ENCODE results near the gene ATP6AP1.

Gene ATP6AP1

DNA sequence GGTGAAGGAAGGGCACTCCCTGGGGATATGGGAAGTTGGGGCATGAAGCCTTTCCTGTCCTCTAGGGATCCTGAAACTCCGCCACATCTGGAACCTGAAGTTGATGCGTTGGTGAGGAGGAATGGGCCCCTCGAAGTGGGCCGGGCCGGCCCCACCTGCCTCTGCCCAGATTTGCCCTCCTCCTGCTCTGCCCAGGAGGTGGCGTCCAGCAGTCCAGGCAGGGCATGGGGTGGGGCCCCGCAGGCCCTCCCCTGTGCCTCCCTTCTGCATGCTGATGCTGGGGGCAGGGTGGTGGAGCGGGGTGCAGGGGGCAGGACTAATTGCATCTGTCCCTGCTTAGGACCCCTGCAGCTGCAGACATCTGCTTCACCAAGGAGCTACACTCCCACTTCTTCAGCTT lies 15.3 kb upstream of the ATP6AP1 start:
- Histone ChIP-seq H3K4me1 (ENCODE audit: control insufficient read depth, insufficient read depth, low read length, unreplicated experiment) (peaks cover 11% of the 10 kb centered on the region), H3K27me3 (ENCODE audit: insufficient read depth, low read length) (no peaks in the 10 kb centered on the region), H2AFZ (ENCODE audit: low read length, unreplicated experiment) (no peak overlapping the region), H3K79me2 (ENCODE audit: control insufficient read depth, insufficient read depth, low read length, unreplicated experiment) (peaks cover 12% of the 10 kb centered on the region), H3K27ac (ENCODE audit: low read depth, low read length) (no peak overlapping the region), H3K36me3 (ENCODE audit: insufficient read depth, low read length) (no peaks in the 10 kb centered on the region), H3K4me3 (ENCODE audit: low read depth, low read length) (no peak overlapping the region)

DNA sequence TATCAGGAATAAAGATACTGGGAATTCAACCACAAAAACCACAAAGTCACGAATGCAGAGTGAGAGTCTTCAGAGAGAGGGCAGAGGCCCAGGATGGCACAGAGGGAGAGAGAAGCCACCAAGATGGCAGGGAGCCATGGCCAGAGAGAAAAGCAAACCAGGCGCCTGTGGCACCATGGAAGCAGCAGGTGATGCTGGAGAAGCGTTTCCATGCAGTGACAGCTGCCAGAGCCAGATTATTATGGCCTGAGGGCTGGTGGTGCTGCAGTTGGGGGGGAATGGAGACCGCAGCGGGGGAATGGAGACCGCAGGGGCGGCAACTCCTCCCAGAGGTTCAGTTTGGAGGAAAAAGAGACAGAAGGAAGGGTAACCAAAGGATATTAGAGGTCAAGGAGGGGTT lies 11.3 kb upstream of the ATP6AP1 start:
- Histone ChIP-seq H2AFZ (ENCODE audit: low read length, unreplicated experiment) (no peak overlapping the region), H3K27ac (ENCODE audit: low read depth, low read length) (no peak overlapping the region), H3K27me3 (ENCODE audit: insufficient read depth, low read length) (no peaks in the 10 kb centered on the region), H3K4me1 (ENCODE audit: control insufficient read depth, insufficient read depth, low read length, unreplicated experiment) (peaks cover 8% of the 10 kb centered on the region), H3K36me3 (ENCODE audit: insufficient read depth, low read length) (no peaks in the 10 kb centered on the region), H3K4me3 (ENCODE audit: low read depth, low read length) (no peak overlapping the region), H3K79me2 (ENCODE audit: control insufficient read depth, insufficient read depth, low read length, unreplicated experiment) (no peaks in the 10 kb centered on the region)

DNA sequence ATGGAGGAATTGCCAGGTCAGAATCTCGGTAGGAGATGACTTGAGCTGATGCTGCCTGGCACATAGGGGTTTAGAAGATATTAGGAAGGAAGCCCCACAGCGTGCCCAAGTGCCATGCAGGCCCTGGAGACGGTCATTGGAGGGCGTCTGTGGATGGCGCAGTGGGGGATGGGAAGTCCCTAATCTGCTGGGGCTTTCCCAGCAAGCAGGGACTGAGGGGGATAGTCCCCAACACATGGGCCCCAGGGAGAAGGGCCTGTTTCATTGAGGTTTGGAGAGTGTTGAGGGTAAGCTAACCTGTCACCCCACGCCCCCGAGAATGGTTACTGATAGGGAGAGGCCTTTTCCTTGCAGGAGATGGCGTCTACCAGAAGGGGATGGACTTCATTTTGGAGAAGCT lies 9.3 kb upstream of the ATP6AP1 start:
- Histone ChIP-seq H3K79me2 (ENCODE audit: control insufficient read depth, insufficient read depth, low read length, unreplicated experiment) (no peaks in the 10 kb centered on the region), H3K4me3 (ENCODE audit: low read depth, low read length) (no peak overlapping the region), H2AFZ (ENCODE audit: low read length, unreplicated experiment) (no peak overlapping the region), H3K27ac (ENCODE audit: low read depth, low read length) (no peak overlapping the region), H3K4me1 (ENCODE audit: control insufficient read depth, insufficient read depth, low read length, unreplicated experiment) (no peaks in the 10 kb centered on the region), H3K27me3 (ENCODE audit: insufficient read depth, low read length) (no peaks in the 10 kb centered on the region), H3K36me3 (ENCODE audit: insufficient read depth, low read length) (no peaks in the 10 kb centered on the region)

- Histone ChIP-seq H3K27ac (ENCODE audit: low read depth, low read length) (no peak overlapping the region), H3K36me3 (ENCODE audit: insufficient read depth, low read length) (no peaks in the 10 kb centered on the region), H3K27me3 (ENCODE audit: insufficient read depth, low read length) (no peaks in the 10 kb centered on the region), H2AFZ (ENCODE audit: low read length, unreplicated experiment) (no peak overlapping the region), H3K79me2 (ENCODE audit: control insufficient read depth, insufficient read depth, low read length, unreplicated experiment) (no peaks in the 10 kb centered on the region), H3K4me3 (ENCODE audit: low read depth, low read length) (no peak overlapping the region), H3K4me1 (ENCODE audit: control insufficient read depth, insufficient read depth, low read length, unreplicated experiment) (no peaks in the 10 kb centered on the region)
Measured at GRCh38 chrX:154419688-154420401, 8.6 kb upstream of the ATP6AP1 start.

GRCh38 chrX:154420402-154420756 lies 8.1 kb upstream of the ATP6AP1 start:
- H2AFZ ChIP-seq (ENCODE audit: low read length, unreplicated experiment), result no peak overlapping the region
- no peak overlapping the region for H3K27ac ChIP-seq (ENCODE audit: low read depth, low read length)
- no peak overlapping the region for H3K4me3 ChIP-seq (ENCODE audit: low read depth, low read length)
- no peaks in the 10 kb centered on the region for H3K27me3 ChIP-seq (ENCODE audit: insufficient read depth, low read length)
- no peaks in the 10 kb centered on the region for H3K36me3 ChIP-seq (ENCODE audit: insufficient read depth, low read length)
- H3K4me1 ChIP-seq (ENCODE audit: control insufficient read depth, insufficient read depth, low read length, unreplicated experiment), result no peaks in the 10 kb centered on the region
- no peaks in the 10 kb centered on the region for H3K79me2 ChIP-seq (ENCODE audit: control insufficient read depth, insufficient read depth, low read length, unreplicated experiment)

DNA sequence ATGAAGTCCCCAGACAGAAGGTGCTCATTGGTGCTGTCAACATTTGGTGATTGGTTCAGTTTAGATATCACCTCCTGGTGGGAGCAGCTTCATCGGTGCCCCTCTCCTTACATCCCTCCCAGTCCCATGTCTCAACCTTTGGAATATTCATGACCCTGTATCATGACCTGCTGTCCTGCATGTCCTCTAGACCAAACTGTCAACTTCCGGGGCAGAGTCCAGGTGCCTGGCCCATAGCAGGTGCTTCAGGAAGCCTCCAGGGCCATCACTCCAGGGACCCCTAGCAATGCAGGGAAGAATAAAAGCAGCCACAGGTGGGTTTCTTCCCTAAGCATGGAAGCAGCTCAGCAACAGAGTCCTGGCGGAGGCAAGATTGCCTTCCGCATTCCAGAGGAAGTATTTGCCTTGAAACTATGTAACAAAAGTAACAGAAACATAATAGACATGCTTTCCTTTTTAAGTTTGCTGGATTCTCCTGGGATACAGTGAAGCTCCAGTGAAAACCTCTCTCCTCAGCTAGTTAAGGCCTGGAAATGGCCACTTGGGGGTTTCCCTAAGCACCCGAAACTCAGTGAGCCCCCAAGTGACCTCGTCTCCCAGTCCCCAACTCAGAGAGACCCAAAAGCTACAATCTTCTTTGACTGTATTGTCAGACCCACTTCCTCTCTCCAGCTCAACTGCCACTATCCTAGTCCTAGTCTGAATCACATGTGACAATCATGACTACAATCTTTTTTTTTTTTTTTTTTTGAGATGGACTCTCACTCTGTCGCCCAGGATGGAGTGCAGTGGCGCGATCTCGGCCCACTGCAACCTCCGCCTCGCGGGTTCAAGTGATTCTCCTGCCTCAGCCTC lies 1.3 kb upstream of the ATP6AP1 start:
- peaks cover 18% of the 10 kb centered on the region for H3K79me2 ChIP-seq (ENCODE audit: control insufficient read depth, insufficient read depth, low read length, unreplicated experiment)
- no peak overlapping the region for H2AFZ ChIP-seq (ENCODE audit: low read length, unreplicated experiment)
- H3K27me3 ChIP-seq (ENCODE audit: insufficient read depth, low read length), result no peaks in the 10 kb centered on the region
- no peaks in the 10 kb centered on the region for H3K36me3 ChIP-seq (ENCODE audit: insufficient read depth, low read length)
- H3K27ac ChIP-seq (ENCODE audit: low read depth, low read length), result no peak overlapping the region
- H3K4me1 ChIP-seq (ENCODE audit: control insufficient read depth, insufficient read depth, low read length, unreplicated experiment), result no peaks in the 10 kb centered on the region
- H3K4me3 ChIP-seq (ENCODE audit: low read depth, low read length), result no peak overlapping the region

- no peak overlapping the region for H2AFZ ChIP-seq (ENCODE audit: low read length, unreplicated experiment)
- peaks cover 18% of the 10 kb centered on the region for H3K79me2 ChIP-seq (ENCODE audit: control insufficient read depth, insufficient read depth, low read length, unreplicated experiment)
- H3K36me3 ChIP-seq (ENCODE audit: insufficient read depth, low read length), result no peaks in the 10 kb centered on the region
- H3K27ac ChIP-seq (ENCODE audit: low read depth, low read length), result no peak overlapping the region
- H3K4me1 ChIP-seq (ENCODE audit: control insufficient read depth, insufficient read depth, low read length, unreplicated experiment), result no peaks in the 10 kb centered on the region
- peak overlapping the region; percentile 90 for H3K4me3 ChIP-seq (ENCODE audit: low read depth, low read length)
- no peaks in the 10 kb centered on the region for H3K27me3 ChIP-seq (ENCODE audit: insufficient read depth, low read length)
Measured at GRCh38 chrX:154429711-154430110, 1.2 kb downstream of the ATP6AP1 start.

- Histone ChIP-seq H3K27ac (ENCODE audit: low read depth, low read length) (no peak overlapping the region), H3K4me3 (ENCODE audit: low read depth, low read length) (no peak overlapping the region), H3K4me1 (ENCODE audit: control insufficient read depth, insufficient read depth, low read length, unreplicated experiment) (no peaks in the 10 kb centered on the region), H3K36me3 (ENCODE audit: insufficient read depth, low read length) (no peaks in the 10 kb centered on the region), H2AFZ (ENCODE audit: low read length, unreplicated experiment) (no peak overlapping the region), H3K27me3 (ENCODE audit: insufficient read depth, low read length) (no peaks in the 10 kb centered on the region), H3K79me2 (ENCODE audit: control insufficient read depth, insufficient read depth, low read length, unreplicated experiment) (peaks cover 18% of the 10 kb centered on the region)
Measured at GRCh38 chrX:154430479-154430878, 2.0 kb downstream of the ATP6AP1 start.

DNA sequence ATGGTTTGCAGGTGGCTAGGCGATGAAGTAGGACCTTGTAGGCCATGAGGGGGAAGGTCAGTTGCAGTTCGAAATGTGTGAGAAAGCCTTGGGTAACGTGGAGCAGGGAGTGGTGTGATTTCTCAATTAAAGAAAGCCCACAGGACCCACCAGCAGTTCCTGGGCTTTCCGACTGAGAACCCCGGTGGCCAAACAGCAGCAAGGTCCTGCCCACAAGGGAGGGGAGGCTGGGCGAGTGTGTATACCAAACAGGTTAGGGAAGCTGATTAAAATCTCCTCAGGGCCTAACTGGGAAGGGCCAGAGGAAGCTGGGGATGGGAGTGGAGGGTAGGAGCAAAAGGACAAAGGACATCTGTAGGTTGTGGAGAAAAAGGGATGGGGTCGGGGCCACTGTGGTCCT lies 2.4 kb downstream of the ATP6AP1 start:
- no peak overlapping the region for H3K27ac ChIP-seq (ENCODE audit: low read depth, low read length)
- peaks cover 18% of the 10 kb centered on the region for H3K79me2 ChIP-seq (ENCODE audit: control insufficient read depth, insufficient read depth, low read length, unreplicated experiment)
- H3K27me3 ChIP-seq (ENCODE audit: insufficient read depth, low read length), result no peaks in the 10 kb centered on the region
- no peak overlapping the region for H2AFZ ChIP-seq (ENCODE audit: low read length, unreplicated experiment)
- H3K4me3 ChIP-seq (ENCODE audit: low read depth, low read length), result no peak overlapping the region
- no peaks in the 10 kb centered on the region for H3K4me1 ChIP-seq (ENCODE audit: control insufficient read depth, insufficient read depth, low read length, unreplicated experiment)
- H3K36me3 ChIP-seq (ENCODE audit: insufficient read depth, low read length), result no peaks in the 10 kb centered on the region

DNA sequence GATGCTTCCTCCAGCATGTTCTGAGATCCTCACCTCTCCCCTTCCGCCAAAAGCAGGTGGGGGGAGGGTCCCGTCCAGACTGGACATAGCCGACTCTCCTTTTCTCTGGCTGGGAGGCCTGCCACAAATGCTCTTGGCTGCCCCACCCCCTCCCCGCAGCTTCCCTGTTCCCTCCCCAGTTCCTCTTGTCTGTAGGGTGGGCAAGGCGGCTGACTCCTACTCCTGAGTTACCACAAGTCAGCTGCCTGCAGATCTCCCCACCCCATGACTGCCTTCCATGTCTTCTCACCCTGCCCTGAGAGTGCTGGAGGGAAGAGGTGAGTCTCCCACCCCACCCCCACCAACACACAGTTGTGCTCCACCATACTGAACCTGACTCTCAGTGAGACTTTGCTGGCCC lies 2.9 kb downstream of the ATP6AP1 start:
- Histone ChIP-seq H3K4me3 (ENCODE audit: low read depth, low read length) (no peak overlapping the region), H3K27ac (ENCODE audit: low read depth, low read length) (no peak overlapping the region), H3K27me3 (ENCODE audit: insufficient read depth, low read length) (no peaks in the 10 kb centered on the region), H3K4me1 (ENCODE audit: control insufficient read depth, insufficient read depth, low read length, unreplicated experiment) (peaks cover 3% of the 10 kb centered on the region), H3K79me2 (ENCODE audit: control insufficient read depth, insufficient read depth, low read length, unreplicated experiment) (peaks cover 18% of the 10 kb centered on the region), H2AFZ (ENCODE audit: low read length, unreplicated experiment) (no peak overlapping the region), H3K36me3 (ENCODE audit: insufficient read depth, low read length) (no peaks in the 10 kb centered on the region)

DNA sequence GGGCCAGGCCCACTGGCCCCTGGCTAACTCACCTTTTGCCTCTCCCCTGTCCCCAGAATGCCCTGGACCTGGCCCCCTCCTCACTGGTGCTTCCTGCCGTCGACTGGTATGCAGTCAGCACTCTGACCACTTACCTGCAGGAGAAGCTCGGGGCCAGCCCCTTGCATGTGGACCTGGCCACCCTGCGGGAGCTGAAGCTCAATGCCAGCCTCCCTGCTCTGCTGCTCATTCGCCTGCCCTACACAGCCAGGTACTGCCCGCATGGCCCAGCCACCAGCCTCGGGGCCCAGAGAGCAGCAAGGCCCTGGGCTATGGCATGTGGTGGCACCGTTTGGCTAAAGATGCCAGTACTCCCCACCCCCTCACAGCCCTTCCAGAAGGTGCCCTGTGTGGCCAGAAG lies 3.7 kb downstream of the ATP6AP1 start:
- Histone ChIP-seq H3K27me3 (ENCODE audit: insufficient read depth, low read length) (no peaks in the 10 kb centered on the region), H3K4me3 (ENCODE audit: low read depth, low read length) (no peak overlapping the region), H3K79me2 (ENCODE audit: control insufficient read depth, insufficient read depth, low read length, unreplicated experiment) (peaks cover 18% of the 10 kb centered on the region), H3K36me3 (ENCODE audit: insufficient read depth, low read length) (no peaks in the 10 kb centered on the region), H2AFZ (ENCODE audit: low read length, unreplicated experiment) (no peak overlapping the region), H3K4me1 (ENCODE audit: control insufficient read depth, insufficient read depth, low read length, unreplicated experiment) (peaks cover 3% of the 10 kb centered on the region), H3K27ac (ENCODE audit: low read depth, low read length) (no peak overlapping the region)

All from ACC112 (cell line).